K562 (cell line): ENCODE results near the gene CAV1. TPM values are rescaled to one million over a fixed set of nuclear protein-coding genes. Genes with fewer than 3 reads are reported as not detected.

Source experiments
- ARNT ChIP-seq, 2 experiments: fragments of 450-650 bp; IDR thresholded peaks; 2 replicates each; pipeline ENCODE4 v1.6.1; 2016; ENCODE audit warnings: mild to moderate bottlenecking in 1 of 2
- ATF1 ChIP-seq, 2 experiments: fragments of 450-650 bp in 1 of 2; IDR thresholded peaks; 2 replicates each; pipeline ENCODE4 v1.6.1; 2016; ENCODE audit warnings: missing compliant biosample characterization in 1 of 2, missing genetic modification characterization in 1 of 2
- ATF6 ChIP-seq: sonication (generic); formaldehyde crosslinking; IDR thresholded peaks from 2 replicates; pipeline ENCODE4 v1.4.0; 2020; ENCODE audit warnings: mild to moderate bottlenecking, missing genetic modification reagents
- CBX3 ChIP-seq, 2 experiments: IDR thresholded peaks; 1 replicate in 1 of 2; 2 replicates in 1 of 2; pipeline ENCODE4 v1.6.1; 2012; ENCODE audit warnings: inconsistent platforms in 2 of 2, low read length in 2 of 2, borderline replicate concordance in 1 of 2, control low read depth in 1 of 2
- CC2D1A ChIP-seq: fragments of 450-650 bp; IDR thresholded peaks from 2 replicates; pipeline ENCODE4 v1.6.1; 2017; ENCODE audit warnings: mild to moderate bottlenecking
- CHCHD3 ChIP-seq: fragments of 250-450 bp; sonication (Bioruptor Pico); IDR thresholded peaks from 2 replicates; pipeline ENCODE4 v2.1.2; 2022; ENCODE audit warnings: mild to moderate bottlenecking
- E2F4 ChIP-seq: sonication (generic); formaldehyde crosslinking; IDR thresholded peaks from 2 replicates; pipeline ENCODE4 v1.8.0; 2022; ENCODE audit warnings: mild to moderate bottlenecking, low read depth, missing genetic modification reagents
- ESRRB ChIP-seq: fragments of 250-450 bp; sonication (Bioruptor Pico); IDR thresholded peaks from 2 replicates; pipeline ENCODE4 v1.5.0; 2020; ENCODE audit warnings: mild to moderate bottlenecking, moderate library complexity, borderline replicate concordance
- FOXJ2 ChIP-seq: fragments of 200-800 bp; sonication (Bioruptor generic); IDR thresholded peaks from 2 replicates; pipeline ENCODE4 v1.6.1; 2016; ENCODE audit warnings: missing genetic modification characterization, missing compliant biosample characterization
- HOXB6 ChIP-seq: fragments of 250-450 bp; sonication (Bioruptor Pico); IDR thresholded peaks from 2 replicates; pipeline ENCODE4 v1.5.1; 2022; ENCODE audit warnings: mild to moderate bottlenecking, borderline replicate concordance
- MTA1 ChIP-seq: fragments of 450-650 bp; IDR thresholded peaks from 2 replicates; pipeline ENCODE4 v1.6.1; 2017; ENCODE audit warnings: borderline replicate concordance
- MTA3 ChIP-seq: fragments of 450-650 bp; formaldehyde crosslinking; IDR thresholded peaks from 2 replicates; pipeline ENCODE4 v1.6.1; 2017; ENCODE audit warnings: mild to moderate bottlenecking, borderline replicate concordance
- POLR2AphosphoS2 ChIP-seq: IDR thresholded peaks from 2 replicates; pipeline ENCODE4 v1.6.1; 2012; ENCODE audit warnings: low read length, improper control_type of control experiment
- SIN3A ChIP-seq, 2 experiments: fragments of 150-350 bp in 1 of 2; IDR thresholded peaks; 2 replicates each; pipeline ENCODE4 v1.6.1; 2011 to 2016; ENCODE audit warnings: borderline replicate concordance in 2 of 2, low read depth in 2 of 2, low read length in 2 of 2, mild to moderate bottlenecking in 2 of 2, moderate library complexity in 2 of 2; ENCODE audit not compliant: control insufficient read depth in 1 of 2
- TCF15 ChIP-seq: fragments of 250-450 bp; sonication (Bioruptor Pico); IDR thresholded peaks from 2 replicates; pipeline ENCODE4 v1.8.0; 2022; ENCODE audit warnings: moderate library complexity, mild to moderate bottlenecking, inconsistent platforms
- ZKSCAN8 ChIP-seq: fragments of 200-800 bp; sonication (Bioruptor generic); IDR thresholded peaks from 2 replicates; pipeline ENCODE4 v1.6.1; 2016; ENCODE audit warnings: missing genetic modification characterization, missing compliant biosample characterization
- ZNF263 ChIP-seq: sonication (generic); formaldehyde crosslinking; IDR thresholded peaks from 2 replicates; pipeline ENCODE4 v1.8.0; 2022; ENCODE audit warnings: mild to moderate bottlenecking, missing genetic modification reagents, borderline replicate concordance
- ZNF3 ChIP-seq: fragments of 250-450 bp; sonication (Bioruptor Pico); IDR thresholded peaks from 2 replicates; pipeline ENCODE4 v1.5.0; 2021; ENCODE audit warnings: mild to moderate bottlenecking, moderate library complexity
- ZNF830 ChIP-seq: fragments of 250-450 bp; sonication (Bioruptor Pico); IDR thresholded peaks from 2 replicates; pipeline ENCODE4 v1.5.0; 2021; ENCODE audit warnings: mild to moderate bottlenecking
- ZSCAN29 ChIP-seq: fragments of 450-650 bp; IDR thresholded peaks from 2 replicates; pipeline ENCODE4 v1.6.1; 2017
- polyA plus RNA-seq, 8 experiments: library from polyadenylated mRNA; depleted of rRNA in 4 of 8; stranded (reverse) in 5 of 8; unstranded in 3 of 8; fragments of >200 nt; fragmentation: Nextera tagmentation in 2 of 8; fragmentation: Illumina TruSeq in 1 of 8; extraction: Ambion mirVana in 2 of 8; extraction: Trizol in 1 of 8; gene quantifications; 2 replicates each; pipeline versions ENCODE4 v1.2.1 to v1.2.3, GENCODE V29; 2011 to 2014; ENCODE audit warnings: inconsistent platforms in 1 of 8, missing spikeins in 1 of 8
- total RNA-seq, 7 experiments: library from RNA; depleted of rRNA in 6 of 7; stranded (reverse); fragments of >200 nt in 6 of 7; fragmentation: Illumina TruSeq in 2 of 7; extraction: Trizol in 2 of 7; gene quantifications; 2 replicates each; pipeline versions ENCODE4 v1.2.1 to v1.2.3, GENCODE V29; 2011 to 2021; ENCODE audit warnings: low replicate concordance in 1 of 7
- TF ChIP-seq, protein P1 (sequence below): fragments of 150-350 bp; conservative IDR thresholded peaks from 2 replicates; pipeline ENCODE4 v1.6.1; 2014; ENCODE audit warnings: low read length

Gene CAV1
- total and polyA plus RNA-seq, 9 of the 15 experiments (the other 6 are each of a cell fraction or from before 2014, with no cell fraction given): 0.08 to 1.5 (median 0.63) TPM

- no peak for TF ChIP-seq ATF6 (CRISPR knock-in tag)
- no peak for TF ChIP-seq ZNF830 (CRISPR knock-in tag)
- no peak for TF ChIP-seq ZKSCAN8 (CRISPR knock-in tag)
- no peak for TF ChIP-seq MTA1
- no peak for TF ChIP-seq POLR2AphosphoS2
- TF ChIP-seq ZSCAN29: no peak
- TF ChIP-seq E2F4 (CRISPR knock-in tag): 0 out of 2 replicates have a peak, but pooled peaks have one; percentile 20
- no peak for TF ChIP-seq ZNF263 (CRISPR knock-in tag)
- no peak for TF ChIP-seq HOXB6 (CRISPR knock-in tag)
- TF ChIP-seq ATF1 (CRISPR knock-in tag; IDR thresholded peaks at IDR 0.05): no peak
- no peak; the same call in 1 of the 2 replicates for TF ChIP-seq ATF1 (tag; IDR thresholded peaks at IDR 0.05)
- peak in 1 of 2 experiments; percentile 57; a peak in 2 of 4 replicates for TF ChIP-seq SIN3A (IDR thresholded peaks at IDR 0.05; ENCODE audit: borderline replicate concordance in 2 of 2, control insufficient read depth in 1 of 2, low read depth in 2 of 2, low read length in 2 of 2)
- no peak for TF ChIP-seq ZNF3 (CRISPR knock-in tag)
- no peak for TF ChIP-seq ESRRB
- TF ChIP-seq TCF15 (CRISPR knock-in tag): no peak
- TF ChIP-seq MTA3: no peak
- TF ChIP-seq CBX3 (IDR thresholded peaks at IDR 0.05; ENCODE audit: borderline replicate concordance in 1 of 2, low read length in 2 of 2): peak in 1 of 2 experiments; percentile 58; a peak in 1 of 3 replicates
- no peak for TF ChIP-seq FOXJ2 (tag)
- no peak for TF ChIP-seq ARNT (IDR thresholded peaks at IDR 0.05)
- no peak for TF ChIP-seq CC2D1A
- no peak for TF ChIP-seq CHCHD3 (CRISPR knock-in tag)
- TF ChIP-seq, protein P1, sequence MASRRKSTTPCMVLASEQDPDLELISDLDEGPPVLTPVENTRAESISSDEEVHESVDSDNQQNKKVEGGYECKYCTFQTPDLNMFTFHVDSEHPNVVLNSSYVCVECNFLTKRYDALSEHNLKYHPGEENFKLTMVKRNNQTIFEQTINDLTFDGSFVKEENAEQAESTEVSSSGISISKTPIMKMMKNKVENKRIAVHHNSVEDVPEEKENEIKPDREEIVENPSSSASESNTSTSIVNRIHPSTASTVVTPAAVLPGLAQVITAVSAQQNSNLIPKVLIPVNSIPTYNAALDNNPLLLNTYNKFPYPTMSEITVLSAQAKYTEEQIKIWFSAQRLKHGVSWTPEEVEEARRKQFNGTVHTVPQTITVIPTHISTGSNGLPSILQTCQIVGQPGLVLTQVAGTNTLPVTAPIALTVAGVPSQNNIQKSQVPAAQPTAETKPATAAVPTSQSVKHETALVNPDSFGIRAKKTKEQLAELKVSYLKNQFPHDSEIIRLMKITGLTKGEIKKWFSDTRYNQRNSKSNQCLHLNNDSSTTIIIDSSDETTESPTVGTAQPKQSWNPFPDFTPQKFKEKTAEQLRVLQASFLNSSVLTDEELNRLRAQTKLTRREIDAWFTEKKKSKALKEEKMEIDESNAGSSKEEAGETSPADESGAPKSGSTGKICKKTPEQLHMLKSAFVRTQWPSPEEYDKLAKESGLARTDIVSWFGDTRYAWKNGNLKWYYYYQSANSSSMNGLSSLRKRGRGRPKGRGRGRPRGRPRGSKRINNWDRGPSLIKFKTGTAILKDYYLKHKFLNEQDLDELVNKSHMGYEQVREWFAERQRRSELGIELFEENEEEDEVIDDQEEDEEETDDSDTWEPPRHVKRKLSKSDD: no peak
Measured at GRCh38 chr7:116499168-116500077, 25.4 kb upstream of the CAV1 start, which contains the start of gene CAV2 (continued).
